Esophagus (tissue), 2 donors: ENCODE data around the gene NPL. TPM values are rescaled to one million over a fixed set of nuclear protein-coding genes. Genes with fewer than 3 reads are reported as not detected.

ENCODE experiments used
- H3K27ac ChIP-seq, 2 donors: one replicate each; pipeline ENCODE4 v1.5.1; 2013; ENCODE audit warnings: low read depth in 2 of 2, mild to moderate bottlenecking in 2 of 2, inconsistent platforms in 1 of 2, low read length in 1 of 2, moderate library complexity in 1 of 2
- H3K27me3 ChIP-seq, 2 donors: one replicate each; pipeline ENCODE4 v1.6.1; 2013; ENCODE audit warnings: low read length in 2 of 2, control low read depth in 1 of 2, mild to moderate bottlenecking in 1 of 2; ENCODE audit not compliant: insufficient read depth in 2 of 2, control insufficient read depth in 1 of 2
- H3K36me3 ChIP-seq, 2 donors: one replicate each; pipeline ENCODE4 v1.6.1; 2013; ENCODE audit warnings: low read length in 1 of 2; ENCODE audit not compliant: control insufficient read depth in 2 of 2, insufficient read depth in 2 of 2
- H3K4me1 ChIP-seq, 2 donors: one replicate each; pipeline ENCODE4 v1.6.1; 2013; ENCODE audit warnings: low read length in 1 of 2; ENCODE audit not compliant: control insufficient read depth in 2 of 2, insufficient read depth in 2 of 2
- H3K4me3 ChIP-seq, 2 donors: one replicate each; pipeline ENCODE4 v1.5.1; 2013; ENCODE audit warnings: low read length in 2 of 2, mild to moderate bottlenecking in 2 of 2, low read depth in 1 of 2, moderate library complexity in 1 of 2
- H3K9me3 ChIP-seq, 2 donors: one replicate each; pipeline ENCODE4 v1.6.1; 2013; ENCODE audit warnings: mild to moderate bottlenecking in 2 of 2, low read depth in 1 of 2, low read length in 1 of 2, moderate library complexity in 1 of 2; ENCODE audit not compliant: control insufficient read depth in 2 of 2, insufficient read depth in 1 of 2
- WGBS, 2 donors: extraction: QIAGEN DNeasy Blood & Tissue Kit; methylation state at CpG; one replicate each; pipeline ENCODE4 v1.1.7; 2013; 5-methylcytosine and 5-hydroxymethylcytosine counted together
- polyA plus RNA-seq, 2 donors: library from polyadenylated mRNA; stranded (reverse); fragments of 200-250 nt; gene quantifications; one replicate each; pipeline ENCODE4 v1.2.3, GENCODE V29; 2013
- donor health status: healthy with polysubstance abuse.
- donor health status: Bipolar disorder and iron deficiency.

The NPL gene
- polyA plus RNA-seq, 2 donors = 5.5 to 7.2 TPM

DNA sequence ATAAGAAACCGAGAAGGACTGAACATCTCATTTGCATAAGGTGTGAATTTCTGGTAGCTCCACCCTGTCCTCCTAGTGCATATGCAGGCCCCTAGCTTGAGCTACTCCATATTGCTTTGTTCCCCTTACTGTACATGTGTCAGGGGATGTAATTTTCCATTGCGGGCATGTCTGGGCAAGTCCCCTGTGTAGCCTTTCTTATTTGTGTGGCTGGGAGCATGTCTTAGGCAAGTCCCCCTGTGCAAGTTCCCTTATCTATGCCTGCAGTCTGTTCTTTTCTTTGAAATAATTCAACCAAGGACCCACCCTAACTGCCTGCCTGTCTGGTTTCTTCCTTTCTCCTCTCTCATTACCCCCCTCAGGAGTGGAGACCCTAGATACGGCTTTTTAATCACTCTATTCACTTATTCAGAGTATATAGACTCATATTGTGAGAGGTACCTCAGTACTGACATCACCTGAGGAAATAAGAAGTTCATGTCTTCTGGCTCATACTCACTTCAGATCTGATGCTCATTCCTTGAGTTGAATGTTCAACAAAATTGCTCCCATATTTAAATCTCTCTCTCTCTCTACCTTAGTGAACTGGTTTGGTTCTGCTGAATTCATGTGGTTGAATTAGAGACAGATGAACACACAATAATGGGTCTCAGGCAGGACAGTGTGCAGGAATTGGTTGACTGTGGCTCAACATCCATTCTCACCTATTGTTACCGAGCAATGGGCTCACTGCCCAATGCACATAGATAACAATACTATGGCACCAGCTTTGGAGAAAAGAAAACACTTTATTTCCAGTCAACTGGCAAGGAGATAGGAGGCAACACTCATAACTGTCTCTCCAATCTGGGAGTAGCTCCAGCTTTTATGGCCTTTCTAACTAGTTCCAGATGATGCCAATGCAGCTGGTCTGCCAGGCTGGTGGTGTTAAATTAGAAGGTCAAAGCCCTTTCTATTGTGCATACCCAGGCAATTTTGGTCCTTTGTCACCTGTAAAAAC is 27.9 kb upstream of the NPL start:
- no peak overlapping the region for H3K4me3 ChIP-seq
- H3K27me3 ChIP-seq = no peaks in the 10 kb centered on the region
- WGBS, 2 donors = 88 to 92% methylated on average over 4 of the region's 4 CpGs
- H3K9me3 ChIP-seq = no peaks in the 10 kb centered on the region
- H3K27ac ChIP-seq = no peak overlapping the region
- H3K36me3 ChIP-seq = no peaks in the 10 kb centered on the region
- no peaks in the 10 kb centered on the region for H3K4me1 ChIP-seq

DNA sequence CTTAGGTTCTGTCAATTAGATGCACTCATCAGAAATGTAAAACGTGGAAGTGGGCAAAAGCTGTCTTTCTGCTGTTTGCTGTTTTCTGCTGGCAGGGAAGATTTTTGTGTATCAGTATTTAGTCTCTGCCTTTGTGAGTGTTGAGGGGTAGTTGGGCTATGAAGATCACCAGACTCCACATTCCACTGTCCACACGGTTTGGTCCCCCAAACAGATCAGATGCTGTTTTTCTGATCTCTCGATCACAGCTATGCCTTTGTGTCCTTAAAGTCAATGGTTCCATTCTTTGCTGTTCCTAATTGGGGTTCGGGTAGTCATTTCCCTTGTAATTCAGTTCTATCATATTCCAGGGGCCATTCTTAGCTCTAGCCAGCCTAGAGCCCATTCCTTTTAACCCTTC is 27.0 kb upstream of the NPL start:
- Histone ChIP-seq H3K27ac (no peak overlapping the region), H3K27me3 (no peaks in the 10 kb centered on the region), H3K4me1 (no peaks in the 10 kb centered on the region), H3K36me3 (no peaks in the 10 kb centered on the region), H3K9me3 (no peaks in the 10 kb centered on the region), H3K4me3 (no peak overlapping the region)
- WGBS, 2 donors = 81 to 89% methylated on average over 4 of the region's 4 CpGs

DNA sequence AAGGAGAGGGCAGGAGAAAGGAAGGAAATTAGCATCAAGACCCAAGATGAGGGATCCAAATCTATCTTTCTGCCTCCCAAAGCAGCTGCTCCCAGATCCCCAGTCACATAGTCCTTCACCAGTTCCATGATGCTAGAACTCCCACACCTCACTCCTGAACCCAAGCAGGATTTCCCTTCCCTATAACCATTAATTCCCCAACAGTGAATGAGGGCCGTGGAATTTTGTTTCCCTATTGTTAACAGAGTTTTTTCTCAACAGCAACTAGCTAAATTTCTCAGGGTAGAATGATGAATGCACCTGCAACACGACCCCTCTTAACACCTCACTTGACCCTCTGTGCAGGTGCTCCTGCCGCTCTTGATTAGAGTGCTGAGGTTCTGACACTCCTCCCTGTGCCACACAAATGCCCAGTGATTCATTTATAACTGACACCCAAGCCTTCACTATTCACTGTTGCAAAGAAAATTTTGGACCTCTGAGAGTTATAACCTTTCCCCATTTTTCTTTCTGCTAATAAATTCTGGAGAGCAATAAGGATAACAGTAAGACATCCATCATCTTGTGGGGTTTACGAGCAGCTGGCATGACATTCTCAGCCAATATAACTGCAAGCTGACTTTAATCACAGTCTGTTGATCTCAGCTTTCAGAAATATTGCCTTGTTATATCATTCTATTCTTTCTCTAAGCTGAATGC is 25.4 kb upstream of the NPL start:
- no peak overlapping the region for H3K4me3 ChIP-seq
- H3K9me3 ChIP-seq = no peaks in the 10 kb centered on the region
- H3K27me3 ChIP-seq = no peaks in the 10 kb centered on the region
- WGBS, 2 donors = 63 to 68% methylated on average over 4 of the region's 4 CpGs
- no peaks in the 10 kb centered on the region for H3K4me1 ChIP-seq
- no peaks in the 10 kb centered on the region for H3K36me3 ChIP-seq
- no peak overlapping the region for H3K27ac ChIP-seq

DNA sequence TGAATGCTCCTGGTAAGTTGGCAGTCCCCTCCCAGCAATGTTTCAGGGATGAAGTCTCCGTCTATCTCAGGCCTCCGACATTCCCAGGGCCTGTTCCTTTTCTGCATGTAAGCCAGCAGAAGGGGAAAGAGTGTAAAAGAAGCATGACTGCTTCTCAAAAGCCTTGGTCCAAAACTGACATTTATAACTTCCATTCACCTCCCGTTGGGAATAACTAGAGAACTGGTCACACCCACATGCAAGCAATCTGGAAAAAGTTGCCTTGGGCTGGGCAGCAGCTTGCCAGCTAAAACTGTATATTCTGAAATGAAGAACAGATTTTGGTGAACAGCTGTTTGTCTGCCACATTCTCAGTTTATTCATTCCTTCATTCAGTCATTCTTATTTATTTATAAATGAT is 24.2 kb upstream of the NPL start:
- Histone ChIP-seq H3K9me3 (no peaks in the 10 kb centered on the region), H3K4me1 (no peaks in the 10 kb centered on the region), H3K27ac (no peak overlapping the region), H3K4me3 (no peak overlapping the region), H3K36me3 (no peaks in the 10 kb centered on the region), H3K27me3 (no peaks in the 10 kb centered on the region)
- 59 to 63% methylated on average over 3 of the region's 3 CpGs for WGBS, 2 donors

DNA sequence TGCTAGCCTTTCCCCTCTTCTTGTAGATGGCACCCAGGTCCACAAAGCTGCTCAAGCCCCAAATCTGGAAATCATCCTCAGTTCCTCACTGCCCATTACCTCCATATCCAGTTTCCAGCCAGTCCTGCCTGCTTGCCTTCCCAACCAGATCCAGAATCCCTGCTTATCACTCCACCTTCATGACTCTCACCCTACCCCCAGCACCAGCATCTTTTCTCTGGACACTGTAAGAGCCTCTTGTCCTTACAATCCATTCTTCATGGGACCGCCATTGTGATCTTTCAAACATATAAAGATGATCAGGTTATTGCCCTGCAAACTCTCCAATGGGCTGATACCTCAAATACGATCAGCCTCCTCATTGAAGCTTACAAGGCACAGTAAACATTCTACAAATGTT is 23.5 kb upstream of the NPL start:
- WGBS, 2 donors = 96 to 97% methylated on average over 2 of the region's 2 CpGs
- no peaks in the 10 kb centered on the region for H3K9me3 ChIP-seq
- H3K36me3 ChIP-seq = no peaks in the 10 kb centered on the region
- no peak overlapping the region for H3K4me3 ChIP-seq
- H3K27ac ChIP-seq = no peak overlapping the region
- no peaks in the 10 kb centered on the region for H3K27me3 ChIP-seq
- no peaks in the 10 kb centered on the region for H3K4me1 ChIP-seq

DNA sequence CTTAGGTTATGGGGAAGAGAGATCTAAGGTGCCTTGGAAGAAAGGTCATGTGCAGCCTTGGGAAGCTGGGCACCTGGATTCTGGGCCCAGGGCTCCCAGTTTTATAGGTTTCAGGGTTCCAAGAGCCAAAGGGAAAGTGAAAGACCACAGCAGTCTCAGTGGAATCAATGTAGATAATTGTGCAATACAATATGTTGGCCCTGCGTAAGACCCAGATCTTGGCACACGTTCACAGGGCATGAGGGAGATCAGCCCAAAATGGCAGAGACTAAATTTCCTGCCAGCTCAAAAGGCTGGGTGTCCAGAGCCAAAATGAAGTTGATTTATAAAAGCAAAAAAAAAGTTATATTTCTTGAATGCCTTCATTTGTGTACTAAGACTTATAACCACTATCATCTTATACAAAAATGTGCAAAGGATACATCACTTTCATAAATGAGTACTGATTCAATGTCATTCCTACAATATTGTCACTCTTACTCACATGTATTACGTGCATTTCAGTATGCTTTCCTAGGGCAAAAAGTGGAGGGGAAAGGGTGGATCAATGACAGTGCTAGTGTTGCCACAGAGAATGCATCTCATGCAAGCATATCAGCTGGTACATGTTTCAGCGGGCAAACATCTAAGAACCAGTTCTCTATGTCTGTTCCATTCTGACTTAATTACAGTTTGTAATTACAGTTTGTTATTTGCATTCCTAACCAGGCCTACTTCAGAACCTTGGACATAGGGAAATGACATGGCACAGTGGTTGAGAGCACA is 22.5 kb upstream of the NPL start:
- H3K27me3 ChIP-seq = no peaks in the 10 kb centered on the region
- WGBS, 2 donors = 62 to 63% methylated on average over 4 of the region's 4 CpGs
- H3K36me3 ChIP-seq = no peaks in the 10 kb centered on the region
- no peaks in the 10 kb centered on the region for H3K4me1 ChIP-seq
- H3K9me3 ChIP-seq = no peaks in the 10 kb centered on the region
- H3K27ac ChIP-seq = no peak overlapping the region
- no peak overlapping the region for H3K4me3 ChIP-seq

DNA sequence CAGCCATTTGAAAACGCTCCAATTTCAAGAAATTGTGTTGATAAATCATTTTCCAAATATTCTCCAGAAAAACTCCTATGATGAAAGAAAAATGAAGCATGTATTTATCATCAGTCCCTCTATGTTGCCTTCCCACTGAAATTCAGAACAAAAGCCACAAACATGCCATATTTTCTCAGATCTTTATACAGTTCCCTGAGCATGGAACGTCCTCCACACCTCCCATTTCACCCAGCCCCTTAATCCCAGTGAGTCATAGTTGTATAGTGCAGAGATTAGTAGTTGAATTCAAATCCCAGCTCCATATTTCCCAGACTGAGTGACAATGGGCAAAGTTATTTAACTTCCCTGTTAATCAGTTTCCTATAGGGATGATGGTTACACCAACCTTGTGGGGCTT is 20.6 kb upstream of the NPL start:
- Histone ChIP-seq H3K4me1 (no peaks in the 10 kb centered on the region), H3K4me3 (no peak overlapping the region), H3K36me3 (no peaks in the 10 kb centered on the region), H3K27ac (peak overlapping the region in 1 of 2 donors; percentile 28), H3K27me3 (no peaks in the 10 kb centered on the region), H3K9me3 (no peaks in the 10 kb centered on the region)
- WGBS, 2 donors = 36 to 39% methylated on average over 2 of the region's 2 CpGs

DNA sequence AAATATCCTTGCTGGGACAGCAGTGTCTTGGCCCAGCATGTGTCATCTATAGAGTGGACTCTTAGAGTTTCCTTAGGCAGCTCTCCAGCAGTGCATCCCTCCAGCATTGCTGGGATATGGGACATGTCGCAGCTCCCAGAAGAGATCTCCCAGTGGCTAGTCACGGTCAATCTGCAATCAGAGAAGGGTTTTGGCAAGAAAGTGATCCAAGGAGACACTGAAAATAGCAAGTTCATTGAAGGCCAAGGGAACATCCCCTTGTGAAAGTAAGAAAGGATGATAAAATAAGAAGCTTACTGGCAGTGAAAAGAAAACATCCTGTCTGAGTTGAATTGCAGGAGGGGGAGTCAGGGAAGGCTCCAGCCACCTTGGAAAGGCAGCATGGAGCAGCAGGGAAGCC is 19.3 kb upstream of the NPL start:
- H3K36me3 ChIP-seq = no peaks in the 10 kb centered on the region
- no peaks in the 10 kb centered on the region for H3K4me1 ChIP-seq
- no peak overlapping the region for H3K27ac ChIP-seq
- no peaks in the 10 kb centered on the region for H3K9me3 ChIP-seq
- no peaks in the 10 kb centered on the region for H3K27me3 ChIP-seq
- H3K4me3 ChIP-seq = no peak overlapping the region
- 53 to 62% methylated on average over 2 of the region's 2 CpGs for WGBS, 2 donors

DNA sequence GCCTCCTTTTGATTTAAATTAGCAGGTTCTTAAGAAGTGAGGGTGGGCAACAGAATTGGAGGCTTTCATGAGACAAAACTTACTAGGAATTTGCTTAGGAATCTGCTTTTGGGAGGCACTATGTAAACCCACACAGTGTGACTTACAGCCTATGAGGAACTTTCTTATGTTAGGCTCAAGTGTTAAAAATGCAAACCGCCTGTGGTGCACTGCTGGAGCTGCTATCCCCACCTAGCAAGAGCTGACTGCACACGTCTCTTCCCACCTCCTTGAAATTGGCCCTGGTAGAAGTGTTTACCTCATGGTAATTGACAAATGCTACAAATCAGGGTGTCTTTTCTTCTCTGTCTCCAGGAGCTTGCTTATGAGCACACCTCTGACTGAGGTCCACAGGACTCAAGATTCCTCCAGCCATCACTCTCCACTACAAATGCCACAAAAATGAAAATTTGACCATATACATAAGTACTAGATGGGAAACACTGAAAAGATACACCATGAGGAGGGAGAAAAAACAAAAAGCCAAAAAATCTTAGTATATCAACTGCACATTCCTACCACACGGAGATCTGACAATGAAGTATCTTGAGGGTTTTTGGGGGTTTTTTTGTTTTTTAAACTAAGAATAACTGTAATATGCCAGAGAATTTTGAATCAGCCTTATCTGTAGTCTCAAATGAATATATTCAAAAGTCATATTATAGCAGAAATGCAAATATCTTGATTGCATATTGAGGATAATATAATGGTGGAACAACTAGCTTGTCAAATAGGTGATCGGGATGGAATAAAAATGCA is 18.2 kb upstream of the NPL start:
- no peak overlapping the region for H3K27ac ChIP-seq
- H3K9me3 ChIP-seq = no peaks in the 10 kb centered on the region
- H3K4me1 ChIP-seq = no peaks in the 10 kb centered on the region
- WGBS, 2 donors = 96% methylated on average over 4 of the region's 4 CpGs
- no peaks in the 10 kb centered on the region for H3K36me3 ChIP-seq
- no peak overlapping the region for H3K4me3 ChIP-seq
- no peaks in the 10 kb centered on the region for H3K27me3 ChIP-seq
